HG03039 (cell line): ENCODE results near the gene ZNF524.

Experiments
- ATAC-seq: cut with Tn5 transposase; IDR thresholded peaks from one replicate; pipeline ENCODE4 v1.9.1; 2021; ENCODE audit warnings: mild to moderate bottlenecking, moderate library complexity; ENCODE audit not compliant: unreplicated experiment

ZNF524 gene

GRCh38 chr19:55652311-55653128 is 52.4 kb downstream of the ZNF524 start:
- ATAC-seq, result no peak
